Natural killer cell (primary cell): ENCODE measurements around the gene KLRF2. TPM values are rescaled to one million over a fixed set of nuclear protein-coding genes. Genes with fewer than 3 reads are reported as not detected.

Source experiments
- ATAC-seq, 3 donors: fragments of 150-1000 bp in 2 of 3; fragments of 200-7000 bp in 1 of 3; cut with Tn5 transposase; 1 replicate in 1 of 3; 2 replicates in 2 of 3; pipeline ENCODE4 v1.10.0; 2021; ENCODE audit warnings: mild to moderate bottlenecking in 2 of 3, moderate library complexity in 2 of 3
- DNase-seq, 2 donors: peaks; one replicate each; pipeline versions ENCODE4 v3.0.0 to v3.0.0-alpha.2; 2013 to 2021; ENCODE audit warnings: mixed read lengths in 1 of 2
- H3K27ac ChIP-seq: one replicate; pipeline ENCODE4 v1.5.1; 2013; ENCODE audit warnings: mild to moderate bottlenecking, low read length
- H3K27me3 ChIP-seq: one replicate; pipeline ENCODE4 v1.6.1; 2013; ENCODE audit warnings: low read length; ENCODE audit not compliant: control insufficient read depth, insufficient read depth
- H3K36me3 ChIP-seq: one replicate; pipeline ENCODE4 v1.6.1; 2013; ENCODE audit warnings: low read length; ENCODE audit not compliant: control insufficient read depth, insufficient read depth
- H3K4me1 ChIP-seq: one replicate; pipeline ENCODE4 v1.6.1; 2013; ENCODE audit warnings: low read length; ENCODE audit not compliant: control insufficient read depth, insufficient read depth
- H3K4me3 ChIP-seq: one replicate; pipeline ENCODE4 v1.5.1; 2013; ENCODE audit warnings: low read length
- H3K9me3 ChIP-seq: one replicate; pipeline ENCODE4 v1.6.1; 2013; ENCODE audit warnings: low read length; ENCODE audit not compliant: control insufficient read depth, insufficient read depth
- H3K27ac Mint-ChIP-seq, 2 donors: one replicate each; pipeline ENCODE4 v1.8.0; 2022; ENCODE audit warnings: mild to moderate bottlenecking in 2 of 2, mixed read lengths in 2 of 2, moderate library complexity in 1 of 2
- H3K27me3 Mint-ChIP-seq, 2 donors: one replicate each; pipeline ENCODE4 v1.8.0; 2022; ENCODE audit warnings: low read depth in 2 of 2, mixed read lengths in 2 of 2
- H3K36me3 Mint-ChIP-seq: one replicate; pipeline ENCODE4 v1.8.0; 2022; ENCODE audit warnings: mixed read lengths
- H3K4me1 Mint-ChIP-seq, 2 donors: one replicate each; pipeline ENCODE4 v1.8.0; 2022; ENCODE audit warnings: mixed read lengths in 2 of 2
- H3K4me3 Mint-ChIP-seq: one replicate; pipeline ENCODE4 v1.8.0; 2022; ENCODE audit warnings: mild to moderate bottlenecking, moderate library complexity, mixed read lengths
- H3K9me3 Mint-ChIP-seq, 2 donors: one replicate each; pipeline ENCODE4 v1.8.0; 2022; ENCODE audit warnings: mixed read lengths in 2 of 2
- WGBS: methylation state at CpG from one replicate; pipeline ENCODE4 v1.1.7; 2013; ENCODE audit warnings: missing lambda C conversion rate; ENCODE audit not compliant: insufficient coverage; 5-methylcytosine and 5-hydroxymethylcytosine counted together
- intact Hi-C: fragments of 100-400 bp; cut with micrococcal nuclease; formaldehyde crosslinking; loops from one replicate; pipeline ENCODE4 v1.14.2; 2022
- total RNA-seq, 4 donors: library from RNA; stranded (reverse); fragments of 120-200 nt in 1 of 4; gene quantifications; one replicate each; pipeline versions ENCODE4 v1.2.3 to v1.2.4, GENCODE V29; 2013 to 2022
- TF ChIP-seq, protein P1 (sequence below): fragments of 200-600 bp; IDR thresholded peaks from one replicate; pipeline ENCODE4 v1.8.0; 2022; ENCODE audit warnings: antibody characterized with exemption

Gene KLRF2
- total RNA-seq, 3 donors from 2014 or later (not counting 1 experiment from before 2014, with no cell fraction given) = not detected

DNA sequence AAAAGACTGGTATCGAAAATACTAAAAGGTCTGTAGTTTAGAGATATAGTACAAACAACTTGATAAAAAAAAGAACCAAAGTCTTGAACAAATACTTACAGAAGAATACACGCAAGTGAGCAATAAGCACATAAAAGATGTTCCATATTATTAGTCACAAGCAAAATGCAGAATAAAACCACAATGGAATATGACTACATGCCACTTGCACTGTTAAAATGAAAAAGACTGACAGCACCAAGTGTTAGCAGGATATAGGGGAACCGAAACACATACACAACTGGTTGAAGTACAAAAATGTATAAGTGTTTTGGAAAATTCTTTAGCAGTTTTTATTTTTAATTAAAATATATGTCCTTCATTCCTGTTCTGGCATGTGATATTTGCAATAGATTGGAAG is 47.3 kb downstream of the KLRF2 start:
- no peak overlapping the region for H3K4me3 Mint-ChIP-seq
- no peaks in the 10 kb centered on the region for H3K27me3 ChIP-seq
- no CpG with 5 or more reads among the region's 3 CpGs for WGBS
- H3K36me3 ChIP-seq = no peaks in the 10 kb centered on the region
- no peak overlapping the region for H3K27ac ChIP-seq
- H3K27me3 Mint-ChIP-seq = peaks cover 11 to 15% of the 10 kb centered on the region in 2 donors
- peaks cover 2% of the 10 kb centered on the region for H3K4me1 ChIP-seq
- H3K27ac Mint-ChIP-seq = no peak overlapping the region
- H3K4me1 Mint-ChIP-seq = peaks cover 5 to 7% of the 10 kb centered on the region in 2 donors
- no peaks in the 10 kb centered on the region for H3K36me3 Mint-ChIP-seq
- ATAC-seq = no peak
- H3K9me3 ChIP-seq = no peaks in the 10 kb centered on the region
- intact Hi-C loops = no loop called here
- DNase-seq = no peak
- H3K4me3 ChIP-seq = no peak overlapping the region
- H3K9me3 Mint-ChIP-seq = no peaks in the 10 kb centered on the region
- TF ChIP-seq, protein P1, sequence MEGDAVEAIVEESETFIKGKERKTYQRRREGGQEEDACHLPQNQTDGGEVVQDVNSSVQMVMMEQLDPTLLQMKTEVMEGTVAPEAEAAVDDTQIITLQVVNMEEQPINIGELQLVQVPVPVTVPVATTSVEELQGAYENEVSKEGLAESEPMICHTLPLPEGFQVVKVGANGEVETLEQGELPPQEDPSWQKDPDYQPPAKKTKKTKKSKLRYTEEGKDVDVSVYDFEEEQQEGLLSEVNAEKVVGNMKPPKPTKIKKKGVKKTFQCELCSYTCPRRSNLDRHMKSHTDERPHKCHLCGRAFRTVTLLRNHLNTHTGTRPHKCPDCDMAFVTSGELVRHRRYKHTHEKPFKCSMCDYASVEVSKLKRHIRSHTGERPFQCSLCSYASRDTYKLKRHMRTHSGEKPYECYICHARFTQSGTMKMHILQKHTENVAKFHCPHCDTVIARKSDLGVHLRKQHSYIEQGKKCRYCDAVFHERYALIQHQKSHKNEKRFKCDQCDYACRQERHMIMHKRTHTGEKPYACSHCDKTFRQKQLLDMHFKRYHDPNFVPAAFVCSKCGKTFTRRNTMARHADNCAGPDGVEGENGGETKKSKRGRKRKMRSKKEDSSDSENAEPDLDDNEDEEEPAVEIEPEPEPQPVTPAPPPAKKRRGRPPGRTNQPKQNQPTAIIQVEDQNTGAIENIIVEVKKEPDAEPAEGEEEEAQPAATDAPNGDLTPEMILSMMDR = no peak

DNA sequence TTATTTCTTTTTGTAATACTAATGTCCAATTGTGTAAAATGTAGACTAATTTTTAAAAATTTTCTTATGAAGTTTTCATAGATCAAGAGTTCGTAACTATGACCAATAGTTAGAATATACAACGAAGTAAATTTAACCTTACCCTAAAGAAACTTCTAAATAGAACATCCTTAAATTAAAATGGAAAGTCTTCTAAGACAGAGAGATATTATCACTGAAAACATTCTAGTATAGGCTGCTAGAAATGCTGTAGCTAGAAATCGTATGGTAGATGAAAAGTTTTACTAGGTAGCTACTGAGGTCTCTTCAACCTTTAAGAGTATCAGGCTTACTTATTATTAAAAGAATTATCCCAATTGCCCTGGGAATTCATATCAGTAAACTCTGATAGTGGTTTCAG is 50.0 kb downstream of the KLRF2 start:
- Histone ChIP-seq H3K27ac (no peak overlapping the region), H3K27me3 (no peaks in the 10 kb centered on the region), H3K4me3 (no peak overlapping the region), H3K9me3 (no peaks in the 10 kb centered on the region), H3K36me3 (no peaks in the 10 kb centered on the region), H3K4me1 (no peaks in the 10 kb centered on the region)
- Mint-ChIP-seq H3K4me3 (no peak overlapping the region), H3K36me3 (no peaks in the 10 kb centered on the region), H3K27ac (no peak overlapping the region), H3K9me3 (no peaks in the 10 kb centered on the region), H3K27me3 (peaks cover 11 to 15% of the 10 kb centered on the region in 2 donors), H3K4me1 (no peaks in the 10 kb centered on the region)
- DNase-seq = no peak
- intact Hi-C loops = no loop called here
- ATAC-seq = no peak
- TF ChIP-seq, protein P1 = no peak
- no CpG with 5 or more reads among the region's 3 CpGs for WGBS

DNA sequence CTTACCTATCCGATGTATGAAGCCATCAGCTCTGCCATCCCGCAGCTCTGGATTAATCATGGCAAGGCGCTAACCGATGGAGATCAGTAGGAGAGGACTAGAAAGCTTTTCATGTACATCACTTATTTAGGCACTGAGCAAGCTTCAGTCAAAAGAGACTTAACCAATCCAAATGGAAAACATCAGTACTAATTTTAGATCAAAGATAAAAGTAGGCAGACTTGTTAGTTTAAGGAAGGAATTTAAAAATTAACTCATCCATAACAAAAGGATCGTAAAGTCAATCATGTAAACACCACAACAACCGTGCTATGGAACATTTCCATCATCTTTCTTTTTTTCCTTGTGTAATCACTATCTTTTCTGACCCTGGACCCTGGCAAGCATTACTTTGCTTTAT is 51.0 kb downstream of the KLRF2 start, which contains the start of gene CLEC2A:
Gene CLEC2A (minus strand): TSS at position 101 of the 400 bp plus-strand sequence. CDS start 41 bp downstream, at position 60.
- H3K4me3 ChIP-seq = no peak within 1 kb of the TSS
- Mint-ChIP-seq H3K27me3 (peaks cover 11 to 15% of the 10 kb centered on the region in 2 donors), H3K9me3 (no peaks in the 10 kb centered on the region), H3K4me3 (no peak within 1 kb of the TSS), H3K4me1 (no peaks in the 10 kb centered on the region), H3K36me3 (no peaks in the 10 kb centered on the region), H3K27ac (no peak within 1 kb of the TSS)
- no peaks in the 10 kb centered on the region for H3K9me3 ChIP-seq
- H3K27ac ChIP-seq = no peak within 1 kb of the TSS
- H3K36me3 ChIP-seq = no peaks in the 10 kb centered on the region
- no peaks in the 10 kb centered on the region for H3K4me1 ChIP-seq
- 94% methylated on average over 6 of the region's 6 CpGs for WGBS
- intact Hi-C loops = no loop called here
- DNase-seq = no peak
- ATAC-seq = no peak
- H3K27me3 ChIP-seq = no peaks in the 10 kb centered on the region
- TF ChIP-seq, protein P1 = no peak

DNA sequence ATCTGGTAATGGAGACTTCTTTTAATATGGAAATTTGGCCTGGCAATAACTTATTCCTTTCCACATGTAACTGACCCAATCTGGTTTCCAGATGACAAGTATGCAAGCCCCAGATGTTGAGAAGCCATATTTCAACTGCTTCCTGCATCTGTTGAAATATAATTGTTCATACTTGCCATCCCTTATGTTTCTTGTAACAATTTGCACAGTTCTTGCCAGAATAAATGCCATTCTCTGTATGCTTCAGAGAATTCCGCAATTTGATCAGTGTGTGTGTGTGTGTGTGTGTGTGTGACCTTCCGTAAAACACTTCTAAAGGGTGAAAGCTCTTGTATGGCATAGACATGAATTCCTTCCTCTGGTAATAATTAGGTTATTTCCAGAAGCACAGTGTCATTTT is 52.7 kb downstream of the KLRF2 start:
- Histone ChIP-seq H3K4me1 (no peaks in the 10 kb centered on the region), H3K9me3 (no peaks in the 10 kb centered on the region), H3K36me3 (no peaks in the 10 kb centered on the region), H3K4me3 (no peak overlapping the region), H3K27me3 (no peaks in the 10 kb centered on the region), H3K27ac (no peak overlapping the region)
- WGBS = 90% methylated on average over 2 of the region's 2 CpGs
- peaks cover 9 to 11% of the 10 kb centered on the region in 2 donors for H3K27me3 Mint-ChIP-seq
- no peak for DNase-seq
- H3K4me3 Mint-ChIP-seq = no peak overlapping the region
- no peak for ATAC-seq
- H3K36me3 Mint-ChIP-seq = no peaks in the 10 kb centered on the region
- TF ChIP-seq, protein P1 = no peak
- intact Hi-C loops = no loop called here
- no peaks in the 10 kb centered on the region for H3K4me1 Mint-ChIP-seq
- H3K9me3 Mint-ChIP-seq = no peaks in the 10 kb centered on the region
- H3K27ac Mint-ChIP-seq = no peak overlapping the region
